GM10248 (cell line): Measurements from ENCODE around the gene SUSD6.

Experiments
- CTCF ChIA-PET: fragments of 300-600 bp; sonication (Branson Sonifier 250); formaldehyde crosslinking; extraction: SDS; loops from one replicate; lab custom pipeline; 2021; ENCODE audit warnings: antibody characterized with exemption; lab: Yijun Ruan, JAX
- POLR2A ChIA-PET: fragments of 350-650 bp; sonication (Branson Sonifier 250); formaldehyde crosslinking; extraction: SDS; loops from one replicate; lab custom pipeline; 2020; ENCODE audit warnings: antibody characterized with exemption; lab: Yijun Ruan, JAX
- DNase-seq: peaks from one replicate; pipeline ENCODE4 v3.0.0; 2012; ENCODE audit errors: extremely low spot score
- CTCF ChIP-seq: IDR thresholded peaks from 2 replicates; pipeline ENCODE4 v1.5.1; 2012; ENCODE audit warnings: mild to moderate bottlenecking, low read depth; ENCODE audit errors: extremely low read depth, missing control alignments, control extremely low read depth

Gene SUSD6

GRCh38 chr14:69657950-69658355 lies 46.6 kb downstream of the SUSD6 start:
- no peak for DNase-seq
- ChIA-PET POLR2A (no interaction called here), CTCF (interaction anchor here (1.0 to 1.5 kb wide), 3 partner anchors 12 to 16 kb away, joined by 3 read pairs; no protein-coding TSS in a partner anchor)
- no peak for TF ChIP-seq CTCF

GRCh38 chr14:69658664-69659261 lies 47.4 kb downstream of the SUSD6 start:
- POLR2A ChIA-PET = no interaction called here
- TF ChIP-seq CTCF = no peak
- DNase-seq = no peak
- CTCF ChIA-PET = interaction anchor here (1.0 to 1.7 kb wide), 6 partner anchors 7 to 74 kb away, joined by 3 to 6 read pairs (median 3); no protein-coding TSS in a partner anchor

GRCh38 chr14:69660344-69661193 lies 49.2 kb downstream of the SUSD6 start:
- DNase-seq = no peak
- ChIA-PET CTCF (interaction anchor here (0.8 to 1.7 kb wide), 7 partner anchors 11 to 76 kb away, joined by 3 to 8 read pairs (median 3); no protein-coding TSS in a partner anchor), POLR2A (no interaction called here)

GRCh38 chr14:69661194-69661537 lies 49.8 kb downstream of the SUSD6 start:
- ChIA-PET POLR2A (no interaction called here), CTCF (interaction anchor here (0.8 to 1.6 kb wide), 5 partner anchors 13 to 66 kb away, joined by 3 to 8 read pairs (median 3); no protein-coding TSS in a partner anchor)
- no peak for TF ChIP-seq CTCF
- no peak for DNase-seq

More at GRCh38 chr14:69660344-69661193, 49.2 kb downstream of the SUSD6 start:
- TF ChIP-seq CTCF = no peak

GRCh38 chr14:69662636-69663299 lies 51.4 kb downstream of the SUSD6 start:
- no peak for DNase-seq
- ChIA-PET POLR2A (no interaction called here), CTCF (interaction anchor here (1.0 to 1.2 kb wide), 2 partner anchors 18 to 23 kb away, joined by 3 read pairs; no protein-coding TSS in a partner anchor)
- no peak for TF ChIP-seq CTCF

- DNase-seq = no peak
- TF ChIP-seq CTCF = no peak
- ChIA-PET CTCF (interaction anchor here (1.0 to 1.2 kb wide), 2 partner anchors 23 to 64 kb away, joined by 3 read pairs; no protein-coding TSS in a partner anchor), POLR2A (no interaction called here)
Observed at GRCh38 chr14:69663300-69663643, 51.9 kb downstream of the SUSD6 start.
